ENCODE results near the gene PIGT.

Gene PIGT

GRCh38 chr20:45407783-45408645 is 7.9 kb upstream of the PIGT start, which contains the start of gene DBNDD2:
DBNDD2 (plus strand) TSS chr20:45408289; CDS start chr20:45408468, 179 bp downstream.
- no peaks in the 10 kb centered on the region for H3K9me3 Mint-ChIP-seq
- H3K36me3 Mint-ChIP-seq (ENCODE audit: low read depth), result peaks cover 7% of the 10 kb centered on the region
- H3K27me3 Mint-ChIP-seq (ENCODE audit: low read depth), result peaks cover 18% of the 10 kb centered on the region
- H3K4me3 Mint-ChIP-seq, result peak within 1 kb of the TSS; percentile 80
- peaks cover 17% of the 10 kb centered on the region for H3K4me1 Mint-ChIP-seq (ENCODE audit: low read depth)
- no peak within 1 kb of the TSS for H3K27ac Mint-ChIP-seq

- Mint-ChIP-seq H3K36me3 (ENCODE audit: low read depth) (peaks cover 4% of the 10 kb centered on the region), H3K4me3 (no peak overlapping the region), H3K4me1 (ENCODE audit: low read depth) (peaks cover 17% of the 10 kb centered on the region), H3K27me3 (ENCODE audit: low read depth) (peaks cover 18% of the 10 kb centered on the region), H3K27ac (no peak overlapping the region), H3K9me3 (no peaks in the 10 kb centered on the region)
These were observed 7.2 kb upstream of the PIGT start for GRCh38 chr20:45408646-45409213.

GRCh38 chr20:45409521-45410272 is 6.2 kb upstream of the PIGT start:
- peaks cover 4% of the 10 kb centered on the region for H3K36me3 Mint-ChIP-seq (ENCODE audit: low read depth)
- H3K9me3 Mint-ChIP-seq, result no peaks in the 10 kb centered on the region
- H3K4me3 Mint-ChIP-seq, result no peak overlapping the region
- no peak overlapping the region for H3K27ac Mint-ChIP-seq
- H3K4me1 Mint-ChIP-seq (ENCODE audit: low read depth), result peaks cover 16% of the 10 kb centered on the region
- H3K27me3 Mint-ChIP-seq (ENCODE audit: low read depth), result peaks cover 12% of the 10 kb centered on the region

- H3K36me3 Mint-ChIP-seq (ENCODE audit: low read depth), result peaks cover 4% of the 10 kb centered on the region
- peaks cover 9% of the 10 kb centered on the region for H3K27me3 Mint-ChIP-seq (ENCODE audit: low read depth)
- H3K9me3 Mint-ChIP-seq, result no peaks in the 10 kb centered on the region
- H3K4me1 Mint-ChIP-seq (ENCODE audit: low read depth), result peaks cover 18% of the 10 kb centered on the region
- H3K27ac Mint-ChIP-seq, result no peak overlapping the region
- no peak overlapping the region for H3K4me3 Mint-ChIP-seq
These were observed 5.1 kb upstream of the PIGT start for GRCh38 chr20:45410887-45411286.

- Mint-ChIP-seq H3K27me3 (ENCODE audit: low read depth) (peaks cover 7% of the 10 kb centered on the region), H3K27ac (no peak overlapping the region), H3K36me3 (ENCODE audit: low read depth) (peaks cover 4% of the 10 kb centered on the region), H3K9me3 (no peaks in the 10 kb centered on the region), H3K4me1 (ENCODE audit: low read depth) (peaks cover 21% of the 10 kb centered on the region), H3K4me3 (no peak overlapping the region)
These were observed 3.3 kb upstream of the PIGT start for GRCh38 chr20:45412653-45413052.

DNA sequence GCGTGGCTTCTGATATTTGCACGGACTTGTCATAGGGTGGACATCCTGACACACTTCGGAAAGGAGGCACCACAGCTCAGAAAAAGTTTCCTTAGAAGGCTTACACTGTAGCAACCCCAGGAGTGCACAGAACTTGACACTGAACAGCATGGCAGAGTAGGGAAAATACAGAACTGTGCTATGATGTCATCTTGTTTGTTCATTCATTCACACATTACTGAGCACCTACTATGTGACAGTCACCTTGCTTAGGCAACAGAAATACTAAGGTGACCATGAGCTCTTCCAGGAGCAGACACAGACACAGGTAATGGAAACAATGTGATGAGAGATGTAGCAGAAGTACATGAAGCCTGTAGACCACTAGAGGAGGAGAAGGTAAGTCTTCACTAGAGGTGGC is 2.5 kb upstream of the PIGT start:
- Mint-ChIP-seq H3K27ac (no peak overlapping the region), H3K4me3 (no peak overlapping the region), H3K27me3 (ENCODE audit: low read depth) (peaks cover 2% of the 10 kb centered on the region)

GRCh38 chr20:45416917-45417316 is 976 bp downstream of the PIGT start:
- peaks cover 30% of the 10 kb centered on the region for H3K4me1 Mint-ChIP-seq (ENCODE audit: low read depth)
- H3K27me3 Mint-ChIP-seq (ENCODE audit: low read depth), result no peaks in the 10 kb centered on the region
- H3K4me3 Mint-ChIP-seq, result peak overlapping the region; percentile 90
- H3K36me3 Mint-ChIP-seq (ENCODE audit: low read depth), result peaks cover 28% of the 10 kb centered on the region
- H3K27ac Mint-ChIP-seq, result peak overlapping the region; percentile 92
- H3K9me3 Mint-ChIP-seq, result no peaks in the 10 kb centered on the region

More for the DNA sequence above, 2.5 kb upstream of the PIGT start:
- H3K4me1 Mint-ChIP-seq (ENCODE audit: low read depth), result peaks cover 27% of the 10 kb centered on the region
- no peaks in the 10 kb centered on the region for H3K9me3 Mint-ChIP-seq
- H3K36me3 Mint-ChIP-seq (ENCODE audit: low read depth), result peaks cover 11% of the 10 kb centered on the region

- peaks cover 30% of the 10 kb centered on the region for H3K4me1 Mint-ChIP-seq (ENCODE audit: low read depth)
- no peaks in the 10 kb centered on the region for H3K9me3 Mint-ChIP-seq
- H3K27ac Mint-ChIP-seq, result peak overlapping the region; percentile 63
- peaks cover 34% of the 10 kb centered on the region for H3K36me3 Mint-ChIP-seq (ENCODE audit: low read depth)
- no peaks in the 10 kb centered on the region for H3K27me3 Mint-ChIP-seq (ENCODE audit: low read depth)
- H3K4me3 Mint-ChIP-seq, result peak overlapping the region; percentile 52
These were observed 3.5 kb downstream of the PIGT start for GRCh38 chr20:45419188-45420091.

- Mint-ChIP-seq H3K27me3 (ENCODE audit: low read depth) (no peaks in the 10 kb centered on the region), H3K36me3 (ENCODE audit: low read depth) (peaks cover 38% of the 10 kb centered on the region), H3K9me3 (no peaks in the 10 kb centered on the region), H3K4me3 (no peak overlapping the region), H3K4me1 (ENCODE audit: low read depth) (peaks cover 28% of the 10 kb centered on the region), H3K27ac (no peak overlapping the region)
These were observed 4.2 kb downstream of the PIGT start for GRCh38 chr20:45420125-45420524.

DNA sequence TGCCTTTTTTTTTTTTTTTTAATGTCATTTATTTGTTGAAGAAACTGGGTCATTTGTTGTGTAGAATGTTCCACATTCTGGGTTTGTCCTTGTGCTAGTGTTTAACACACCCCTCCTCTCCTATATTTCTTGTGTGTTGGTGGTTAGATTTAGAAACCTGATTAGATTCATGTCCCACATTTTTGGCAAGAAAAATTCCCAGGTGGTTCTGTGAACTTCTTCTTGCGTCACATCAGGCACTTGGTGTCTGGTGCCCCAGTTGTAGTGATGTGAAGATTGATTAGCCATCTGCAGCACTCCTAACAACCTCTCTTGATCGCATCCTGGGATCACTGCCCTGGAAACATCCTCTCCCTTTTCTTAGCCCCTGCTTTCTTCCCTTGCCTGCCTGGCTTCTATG is 7.8 kb downstream of the PIGT start:
- Mint-ChIP-seq H3K27ac (no peak overlapping the region), H3K27me3 (ENCODE audit: low read depth) (no peaks in the 10 kb centered on the region), H3K4me3 (no peak overlapping the region), H3K36me3 (ENCODE audit: low read depth) (peaks cover 40% of the 10 kb centered on the region), H3K4me1 (ENCODE audit: low read depth) (peaks cover 6% of the 10 kb centered on the region), H3K9me3 (no peaks in the 10 kb centered on the region)

GRCh38 chr20:45425561-45425960 is 9.6 kb downstream of the PIGT start:
- Mint-ChIP-seq H3K27ac (no peak overlapping the region), H3K9me3 (no peaks in the 10 kb centered on the region), H3K27me3 (ENCODE audit: low read depth) (no peaks in the 10 kb centered on the region), H3K4me3 (no peak overlapping the region), H3K4me1 (ENCODE audit: low read depth) (no peaks in the 10 kb centered on the region), H3K36me3 (ENCODE audit: low read depth) (peaks cover 28% of the 10 kb centered on the region)

GRCh38 chr20:45426320-45427016 is 10.5 kb downstream of the PIGT start:
- no peaks in the 10 kb centered on the region for H3K27me3 Mint-ChIP-seq (ENCODE audit: low read depth)
- peaks cover 25% of the 10 kb centered on the region for H3K36me3 Mint-ChIP-seq (ENCODE audit: low read depth)
- H3K9me3 Mint-ChIP-seq, result no peaks in the 10 kb centered on the region
- H3K4me1 Mint-ChIP-seq (ENCODE audit: low read depth), result peaks cover 3% of the 10 kb centered on the region
- H3K27ac Mint-ChIP-seq, result no peak overlapping the region
- H3K4me3 Mint-ChIP-seq, result no peak overlapping the region

DNA sequence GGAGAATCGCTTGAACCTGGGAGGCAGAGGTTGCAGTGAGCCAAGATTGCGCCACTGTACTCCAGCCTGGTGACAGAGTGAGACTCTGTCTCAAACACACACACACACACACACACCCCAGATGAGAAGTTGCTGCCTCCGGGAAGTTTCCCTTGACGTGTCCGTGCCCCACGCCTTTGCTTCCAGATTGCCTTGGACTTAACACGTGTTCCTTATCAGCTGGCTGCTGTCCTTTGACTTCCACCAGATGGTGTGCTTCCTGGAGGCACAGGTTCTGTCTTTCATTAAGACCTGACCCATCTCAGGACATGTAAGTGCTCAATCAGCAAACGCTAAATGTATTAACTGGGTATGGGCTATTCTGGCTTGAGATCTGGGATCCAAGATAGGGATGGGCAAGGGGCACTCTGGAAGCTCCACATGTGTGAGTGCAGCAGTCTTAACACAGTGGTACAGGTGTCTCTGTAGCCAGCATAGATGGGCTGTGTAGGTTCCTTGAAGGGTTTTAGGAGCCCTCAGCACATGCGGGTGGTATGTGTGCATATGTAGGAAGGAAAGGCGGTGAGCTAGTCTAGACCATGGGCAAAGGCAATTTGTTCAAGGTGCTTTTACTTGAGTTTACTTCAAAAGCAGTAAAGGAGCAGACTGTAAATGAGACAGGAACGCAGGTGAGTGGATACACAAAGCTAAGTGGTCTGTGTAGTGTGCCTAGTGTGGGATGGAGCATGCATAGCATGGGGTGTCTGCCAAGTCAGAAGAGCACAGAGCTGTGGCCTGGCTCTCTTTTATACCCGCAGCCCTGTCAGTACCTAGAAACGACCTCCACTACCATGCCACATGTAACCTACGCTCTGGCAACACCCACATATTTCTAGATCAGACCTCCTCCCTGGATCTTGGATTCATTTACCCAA is 11.6 kb downstream of the PIGT start:
- peaks cover 22% of the 10 kb centered on the region for H3K36me3 Mint-ChIP-seq (ENCODE audit: low read depth)
- H3K27ac Mint-ChIP-seq, result no peak overlapping the region
- peaks cover 9% of the 10 kb centered on the region for H3K4me1 Mint-ChIP-seq (ENCODE audit: low read depth)
- no peak overlapping the region for H3K4me3 Mint-ChIP-seq
- no peaks in the 10 kb centered on the region for H3K27me3 Mint-ChIP-seq (ENCODE audit: low read depth)
- H3K9me3 Mint-ChIP-seq, result no peaks in the 10 kb centered on the region
